Stomach (tissue), 4 donors: ENCODE measurements around the gene MXI1.

Experiments used
- EP300 ChIP-seq: sonication (generic); formaldehyde crosslinking; IDR thresholded peaks from one replicate; pipeline ENCODE4 v1.6.1; 2017; ENCODE audit warnings: antibody characterized with exemption
- POLR2A ChIP-seq, 4 donors: fragments of 450-650 bp; IDR thresholded peaks; one replicate each; pipeline ENCODE4 v1.6.1; 2016; ENCODE audit warnings: antibody characterized with exemption in 4 of 4, control low read depth in 2 of 4, mild to moderate bottlenecking in 1 of 4, moderate library complexity in 1 of 4
- TF ChIP-seq, protein P1 (sequence below), 7 experiments: fragments of 450-650 bp in 4 of 7; fragments of 200-600 bp in 3 of 7; sonication (generic) in 3 of 7; IDR thresholded peaks; one replicate each; pipeline ENCODE4 v1.5.1; 2016 to 2019; ENCODE audit warnings: antibody characterized with exemption in 7 of 7, control low read depth in 2 of 7, mild to moderate bottlenecking in 1 of 7

DNA sequence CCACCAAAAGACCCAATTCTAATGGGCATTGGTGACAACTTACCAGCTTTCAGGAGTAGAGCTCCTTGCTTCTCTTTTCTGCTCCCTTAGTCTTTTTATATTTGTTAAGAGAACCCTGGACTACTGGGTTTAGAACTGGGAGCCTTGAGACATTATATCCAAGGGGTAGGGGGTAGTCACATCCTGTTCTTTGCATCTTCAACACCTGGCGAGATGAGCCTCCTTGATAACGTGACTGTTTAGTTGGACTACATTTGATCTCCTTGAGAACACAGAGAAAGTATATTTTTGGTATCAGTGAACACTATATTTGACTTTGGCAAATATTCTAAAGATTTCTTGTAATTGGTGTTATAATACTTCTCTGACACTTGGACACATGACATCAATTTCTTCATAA, 106.3 kb downstream of the MXI1 start:
- TF ChIP-seq POLR2A (IDR thresholded peaks at IDR 0.05) (no peak), EP300 (no peak)
- TF ChIP-seq, protein P1, sequence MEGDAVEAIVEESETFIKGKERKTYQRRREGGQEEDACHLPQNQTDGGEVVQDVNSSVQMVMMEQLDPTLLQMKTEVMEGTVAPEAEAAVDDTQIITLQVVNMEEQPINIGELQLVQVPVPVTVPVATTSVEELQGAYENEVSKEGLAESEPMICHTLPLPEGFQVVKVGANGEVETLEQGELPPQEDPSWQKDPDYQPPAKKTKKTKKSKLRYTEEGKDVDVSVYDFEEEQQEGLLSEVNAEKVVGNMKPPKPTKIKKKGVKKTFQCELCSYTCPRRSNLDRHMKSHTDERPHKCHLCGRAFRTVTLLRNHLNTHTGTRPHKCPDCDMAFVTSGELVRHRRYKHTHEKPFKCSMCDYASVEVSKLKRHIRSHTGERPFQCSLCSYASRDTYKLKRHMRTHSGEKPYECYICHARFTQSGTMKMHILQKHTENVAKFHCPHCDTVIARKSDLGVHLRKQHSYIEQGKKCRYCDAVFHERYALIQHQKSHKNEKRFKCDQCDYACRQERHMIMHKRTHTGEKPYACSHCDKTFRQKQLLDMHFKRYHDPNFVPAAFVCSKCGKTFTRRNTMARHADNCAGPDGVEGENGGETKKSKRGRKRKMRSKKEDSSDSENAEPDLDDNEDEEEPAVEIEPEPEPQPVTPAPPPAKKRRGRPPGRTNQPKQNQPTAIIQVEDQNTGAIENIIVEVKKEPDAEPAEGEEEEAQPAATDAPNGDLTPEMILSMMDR (IDR thresholded peaks at IDR 0.05): no peak
